ENCODE results near the gene MNT. TPM values are rescaled to one million over a fixed set of nuclear protein-coding genes. Genes with fewer than 3 reads are reported as not detected.

Gene MNT
- total and polyA plus RNA-seq, 2 of the 8 experiments (the other 6 are each of a cell fraction or from before 2014, with no cell fraction given) = 5.0 to 17.3 TPM

DNA sequence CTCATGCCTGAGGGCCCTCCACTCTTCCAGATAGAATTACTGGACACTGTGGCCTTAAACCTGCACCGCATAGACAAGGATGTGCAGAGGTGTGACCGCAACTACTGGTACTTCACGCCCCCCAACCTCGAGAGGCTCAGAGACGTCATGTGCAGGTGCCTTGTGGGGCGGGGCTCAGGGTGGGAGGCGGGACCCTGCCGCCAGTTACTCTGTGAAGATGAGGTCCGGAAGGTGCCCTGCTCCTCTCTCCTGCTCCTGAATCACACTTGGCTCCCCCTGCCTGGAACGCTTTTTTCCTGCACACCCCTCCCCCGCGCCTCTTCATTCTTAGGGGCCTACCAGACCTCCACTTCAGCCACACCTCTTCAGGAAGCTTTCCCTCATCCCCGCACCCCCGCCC is 24.8 kb downstream of the MNT start:
- no peak overlapping the region for H3K27ac ChIP-seq (ENCODE audit: low read depth, low read length)
- no peaks in the 10 kb centered on the region for H3K27me3 ChIP-seq (replicated peaks in 1 of 4; ENCODE audit: control insufficient read depth in 3 of 4, extremely low read depth in 1 of 4, insufficient read depth in 3 of 4, low read length in 3 of 4)
- H3K4ac ChIP-seq (replicated peaks; ENCODE audit: insufficient read length, low read depth, low read length) = no peak overlapping the region
- no peak overlapping the region for H4K8ac ChIP-seq (ENCODE audit: extremely low read depth, insufficient read depth, low read length)
- peaks cover 2 to 3% of the 10 kb centered on the region in 2 experiments for H4K20me1 ChIP-seq (replicated peaks in 1 of 2; ENCODE audit: control insufficient read depth in 1 of 2, insufficient read depth in 2 of 2, low read length in 2 of 2)
- no peak overlapping the region for H4K91ac ChIP-seq (replicated peaks; ENCODE audit: insufficient read length, low read length)
- H3K79me1 ChIP-seq (ENCODE audit: low read depth, low read length) = no peaks in the 10 kb centered on the region; the same call in 1 of the 2 replicates
- CTCF ChIA-PET (ENCODE audit: partially characterized antibody) = interaction anchor here (1.2 to 10.4 kb wide), 4 partner anchors 9 to 43 kb away, joined by 3 to 216 read pairs (median 6); no protein-coding TSS in a partner anchor
- POLR2A ChIA-PET (ENCODE audit: partially characterized antibody) = interaction anchor here (1.2 to 2.7 kb wide), 3 partner anchors 8 to 40 kb away, joined by 4 to 10 read pairs (median 4); partner anchors contain the start of gene TSR1
- no peak overlapping the region for H2BK120ac ChIP-seq (replicated peaks; ENCODE audit: low read depth, low read length)
- 78% methylated on average over 9 of the region's 14 CpGs; no CpG with 5 or more reads in 1 of the 2 experiments for WGBS, 2 experiments (ENCODE audit: extremely low coverage in 1 of 2, insufficient coverage in 1 of 2, insufficient read length in 1 of 2, insufficient replicate concordance in 2 of 2, low coverage in 1 of 2, low lambda C conversion rate in 2 of 2, missing lambda C conversion rate in 1 of 2)
- H4K5ac ChIP-seq (ENCODE audit: insufficient read length, low read depth, low read length) = no peak overlapping the region
- no peak overlapping the region for H3K4me3 ChIP-seq (ENCODE audit: extremely low read depth in 1 of 4, insufficient read depth in 2 of 4, low read depth in 3 of 4, low read length in 4 of 4)
- no peak overlapping the region for H2BK12ac ChIP-seq (ENCODE audit: low read depth, low read length)
- H3K36me3 ChIP-seq (ENCODE audit: control insufficient read depth in 2 of 4, insufficient read depth in 4 of 4, low read length in 3 of 4) = peaks cover 2 to 16% (median 9%) of the 10 kb centered on the region in 4 experiments; a peak in 5 of 8 replicates
- H3K9me3 ChIP-seq (ENCODE audit: insufficient read depth in 2 of 2, low read depth in 1 of 2, low read length in 1 of 2) = no peaks in the 10 kb centered on the region
- no peaks in the 10 kb centered on the region for H3K4me1 ChIP-seq (replicated peaks in 1 of 4; ENCODE audit: control insufficient read depth in 3 of 4, insufficient read depth in 4 of 4, low read length in 3 of 4)
- TF ChIP-seq SAP30 (IDR thresholded peaks at IDR 0.05; ENCODE audit: insufficient read depth, insufficient replicate concordance, low read length) = no peak
- TF ChIP-seq BRCA1 (IDR thresholded peaks at IDR 0.05; ENCODE audit: low read depth, low read length) = no peak
- no peak overlapping the region for H2BK20ac ChIP-seq (ENCODE audit: low read length)
- H3K4me2 ChIP-seq (ENCODE audit: insufficient read depth in 1 of 2, low read depth in 2 of 2, low read length in 2 of 2) = no peak overlapping the region
- H3K9ac ChIP-seq (replicated peaks in 1 of 4; ENCODE audit: extremely low read depth in 1 of 4, low read depth in 3 of 4, low read length in 3 of 4) = no peak overlapping the region
- no peak overlapping the region for H2BK15ac ChIP-seq (ENCODE audit: low read length)
- no peak overlapping the region for H2AK5ac ChIP-seq (ENCODE audit: low read depth, low read length)
- no peak overlapping the region for H3K56ac ChIP-seq (replicated peaks; ENCODE audit: insufficient read length, low read depth, low read length)
- H3K79me2 ChIP-seq (ENCODE audit: control insufficient read depth in 1 of 2, insufficient read depth in 2 of 2, low read length in 2 of 2) = no peaks in the 10 kb centered on the region
- DNase-seq (ENCODE audit: low read depth in 1 of 2, low spot score in 2 of 2) (no peak), FAIRE-seq (no peak)
- no peak overlapping the region for H3K14ac ChIP-seq (ENCODE audit: insufficient read length)
- no peak overlapping the region for H3K18ac ChIP-seq (ENCODE audit: extremely low read depth, low read length)
- H2AFZ ChIP-seq (ENCODE audit: low read length) = no peak overlapping the region
- no peaks in the 10 kb centered on the region for H3K23me2 ChIP-seq (ENCODE audit: low read depth, low read length)
- no peak overlapping the region for H2BK5ac ChIP-seq (ENCODE audit: low read depth, low read length)
- no peak overlapping the region for H3K23ac ChIP-seq (ENCODE audit: insufficient read length)
